ENCODE results near the gene DYRK1A. TPM values are rescaled to one million over a fixed set of nuclear protein-coding genes. Genes with fewer than 3 reads are reported as not detected.

The DYRK1A gene
- total and polyA plus RNA-seq, 2 donors from 2014 or later, result 14.5 to 78.0 TPM

DNA sequence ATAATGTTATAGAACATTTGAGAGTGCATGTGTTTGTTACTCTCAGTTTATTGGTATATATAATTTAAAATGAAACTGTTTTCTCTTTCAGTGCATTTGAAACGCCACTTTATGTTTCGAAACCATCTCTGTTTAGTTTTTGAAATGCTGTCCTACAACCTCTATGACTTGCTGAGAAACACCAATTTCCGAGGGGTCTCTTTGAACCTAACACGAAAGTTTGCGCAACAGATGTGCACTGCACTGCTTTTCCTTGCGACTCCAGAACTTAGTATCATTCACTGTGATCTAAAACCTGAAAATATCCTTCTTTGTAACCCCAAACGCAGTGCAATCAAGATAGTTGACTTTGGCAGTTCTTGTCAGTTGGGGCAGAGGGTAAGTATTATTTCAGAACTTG, 123.5 kb downstream of the DYRK1A start:
- FAIRE-seq, result no peak
- DNase-seq, result no peak
- no peak overlapping the region for H3K4me3 ChIP-seq (ENCODE audit: low read length in 3 of 3)
- no peaks in the 10 kb centered on the region for H3K27me3 ChIP-seq (ENCODE audit: control insufficient read depth, insufficient read depth, low read length)
- no peak overlapping the region for H3K27ac ChIP-seq (ENCODE audit: low read depth in 2 of 2, low read length in 2 of 2)
- TF ChIP-seq CTCF (IDR thresholded peaks at IDR 0.05; ENCODE audit: borderline replicate concordance, extremely low read depth, insufficient read depth), result no peak
- peaks cover 8 to 33% (median 10%) of the 10 kb centered on the region in 3 donors for H3K36me3 ChIP-seq (ENCODE audit: control insufficient read depth in 2 of 3, insufficient read depth in 3 of 3, low read length in 3 of 3)
- H3K9me3 ChIP-seq (ENCODE audit: control insufficient read depth in 2 of 3, insufficient read depth in 1 of 3, low read length in 3 of 3), result no peaks in the 10 kb centered on the region
- H3K4me1 ChIP-seq (ENCODE audit: control insufficient read depth in 2 of 3, insufficient read depth in 2 of 3, low read depth in 1 of 3, low read length in 3 of 3), result no peaks in the 10 kb centered on the region
- intact Hi-C loops (cut with DNase I), result no loop called here
- no peak overlapping the region for H3K9ac ChIP-seq (ENCODE audit: low read length in 3 of 3)

GRCh38 chr21:37496972-37497371, 130.4 kb downstream of the DYRK1A start:
- peaks cover 0 to 2% (median 0%) of the 10 kb centered on the region in 3 donors for H3K4me1 ChIP-seq (ENCODE audit: control insufficient read depth in 2 of 3, insufficient read depth in 2 of 3, low read depth in 1 of 3, low read length in 3 of 3)

GRCh38 chr21:37498664-37499063, 132.1 kb downstream of the DYRK1A start:
- intact Hi-C loops (cut with DNase I), result no loop called here
- Histone ChIP-seq H3K27ac (ENCODE audit: low read depth in 2 of 2, low read length in 2 of 2) (no peak overlapping the region), H3K36me3 (ENCODE audit: control insufficient read depth in 2 of 3, insufficient read depth in 3 of 3, low read length in 3 of 3) (peaks cover 4 to 13% (median 13%) of the 10 kb centered on the region in 3 donors), H3K4me1 (ENCODE audit: control insufficient read depth in 2 of 3, insufficient read depth in 2 of 3, low read depth in 1 of 3, low read length in 3 of 3) (peaks cover 0 to 2% (median 0%) of the 10 kb centered on the region in 3 donors), H3K9ac (ENCODE audit: low read length in 3 of 3) (no peak overlapping the region), H3K4me3 (ENCODE audit: low read length in 3 of 3) (no peak overlapping the region), H3K27me3 (ENCODE audit: control insufficient read depth, insufficient read depth, low read length) (no peaks in the 10 kb centered on the region), H3K9me3 (ENCODE audit: control insufficient read depth in 2 of 3, insufficient read depth in 1 of 3, low read length in 3 of 3) (no peaks in the 10 kb centered on the region)
- no peak for FAIRE-seq
- no peak for TF ChIP-seq CTCF (IDR thresholded peaks at IDR 0.05; ENCODE audit: borderline replicate concordance, extremely low read depth, insufficient read depth)
- DNase-seq, result no peak

More at GRCh38 chr21:37496972-37497371, 130.4 kb downstream of the DYRK1A start:
- FAIRE-seq, result no peak
- Histone ChIP-seq H3K36me3 (ENCODE audit: control insufficient read depth in 2 of 3, insufficient read depth in 3 of 3, low read length in 3 of 3) (peaks cover 8 to 17% (median 10%) of the 10 kb centered on the region in 3 donors), H3K27ac (ENCODE audit: low read depth in 2 of 2, low read length in 2 of 2) (no peak overlapping the region), H3K4me3 (ENCODE audit: low read length in 3 of 3) (no peak overlapping the region), H3K9ac (ENCODE audit: low read length in 3 of 3) (no peak overlapping the region), H3K9me3 (ENCODE audit: control insufficient read depth in 2 of 3, insufficient read depth in 1 of 3, low read length in 3 of 3) (no peaks in the 10 kb centered on the region), H3K27me3 (ENCODE audit: control insufficient read depth, insufficient read depth, low read length) (no peaks in the 10 kb centered on the region)
- intact Hi-C loops (cut with DNase I), result no loop called here
- peak in 1 of 5 donors; percentile 13 for DNase-seq
- peak; percentile 24 for TF ChIP-seq CTCF (IDR thresholded peaks at IDR 0.05; ENCODE audit: borderline replicate concordance, extremely low read depth, insufficient read depth)

DNA sequence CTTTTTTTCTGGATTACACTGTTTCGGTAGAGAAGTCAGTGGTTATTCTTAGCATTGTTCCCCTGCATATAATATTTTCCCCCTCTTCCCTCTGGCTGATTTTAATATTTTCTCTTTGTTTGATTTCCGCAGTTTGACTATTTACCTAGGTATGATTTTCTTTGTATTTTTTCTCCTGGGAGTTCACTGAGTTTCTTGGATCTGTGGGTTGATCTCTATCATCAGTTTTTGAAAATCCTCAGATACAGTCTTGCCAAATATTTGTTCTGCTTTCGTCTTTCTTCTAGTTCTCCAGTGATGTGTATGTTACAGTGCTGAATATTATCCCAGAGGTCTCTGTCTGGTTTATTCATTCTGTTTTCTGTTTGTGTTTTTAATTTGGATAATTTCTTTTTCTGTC, 136.4 kb downstream of the DYRK1A start:
- H3K9ac ChIP-seq (ENCODE audit: low read length in 3 of 3), result no peak overlapping the region
- no peaks in the 10 kb centered on the region for H3K9me3 ChIP-seq (ENCODE audit: control insufficient read depth in 2 of 3, insufficient read depth in 1 of 3, low read length in 3 of 3)
- H3K27ac ChIP-seq (ENCODE audit: low read depth in 2 of 2, low read length in 2 of 2), result no peak overlapping the region
- no peaks in the 10 kb centered on the region for H3K27me3 ChIP-seq (ENCODE audit: control insufficient read depth, insufficient read depth, low read length)
- H3K36me3 ChIP-seq (ENCODE audit: control insufficient read depth in 2 of 3, insufficient read depth in 3 of 3, low read length in 3 of 3), result peaks cover 15 to 37% (median 25%) of the 10 kb centered on the region in 3 donors
- no peak for DNase-seq
- no peak for FAIRE-seq
- TF ChIP-seq CTCF (IDR thresholded peaks at IDR 0.05; ENCODE audit: borderline replicate concordance, extremely low read depth, insufficient read depth), result no peak
- intact Hi-C loops (cut with DNase I), result no loop called here
- H3K4me3 ChIP-seq (ENCODE audit: low read length in 3 of 3), result no peak overlapping the region
- H3K4me1 ChIP-seq (ENCODE audit: control insufficient read depth in 2 of 3, insufficient read depth in 2 of 3, low read depth in 1 of 3, low read length in 3 of 3), result peaks cover 0 to 7% (median 0%) of the 10 kb centered on the region in 3 donors

Data from kidney (tissue), 14 donors.